ENCODE results near the gene ZC3H7A. TPM values are rescaled to one million over a fixed set of nuclear protein-coding genes. Genes with fewer than 3 reads are reported as not detected.

The ZC3H7A gene
- total RNA-seq, 1 experiment from 2014 or later = 45.9 TPM

DNA sequence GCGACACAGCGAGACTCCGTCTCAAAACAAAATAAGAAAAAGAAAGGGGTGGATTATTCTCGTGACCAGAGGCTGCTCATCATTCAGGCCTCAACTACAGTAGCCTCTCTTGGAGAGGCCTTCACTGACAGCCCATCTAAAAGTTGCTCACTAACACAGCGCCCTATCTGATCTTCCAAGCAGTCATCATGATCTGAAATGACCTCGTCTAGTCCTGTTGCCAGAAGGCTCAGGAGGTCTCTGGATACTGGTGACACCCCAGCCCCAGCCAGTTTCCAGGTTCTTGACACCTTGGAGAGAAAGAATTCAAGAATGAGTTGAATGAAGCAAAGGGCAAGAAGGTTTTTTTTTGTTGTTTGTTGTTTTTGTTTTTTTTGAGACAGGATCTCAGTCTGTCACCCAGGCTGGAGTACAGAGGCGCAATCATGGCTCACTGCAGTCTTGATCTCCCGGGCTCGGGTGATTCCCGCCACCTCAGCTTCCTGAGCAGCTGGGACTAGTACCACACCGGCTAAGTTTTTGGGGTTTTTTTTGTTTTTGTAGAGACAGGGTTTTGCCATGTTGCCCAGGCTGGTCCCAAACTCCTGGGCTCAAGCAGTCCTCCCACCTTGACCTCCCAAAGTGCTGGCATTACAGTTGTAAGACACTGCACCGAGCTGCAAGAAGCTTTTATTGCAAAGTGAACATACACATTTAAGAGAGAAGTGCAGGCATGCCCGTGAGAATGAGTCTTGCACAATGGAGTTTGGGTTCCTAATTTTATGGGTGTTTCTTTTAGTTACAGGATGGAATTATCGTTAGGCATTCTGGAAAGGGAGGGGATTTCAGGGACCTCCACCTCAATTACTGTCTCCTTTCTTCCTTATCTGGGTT lies 2.7 kb upstream of the ZC3H7A start:
- no peaks in the 10 kb centered on the region for H3K27me3 Mint-ChIP-seq (ENCODE audit: low read depth)
- POLR2A ChIA-PET = no interaction called here
- ATAC-seq = no peak
- CTCF ChIA-PET = interaction anchor here (3.5 kb wide), 1 partner anchor 22 kb away, joined by 15 read pairs; no protein-coding TSS in a partner anchor
- peaks cover 33% of the 10 kb centered on the region for H3K4me1 Mint-ChIP-seq
- DNase-seq (ENCODE audit: low spot score) = no peak
- no peaks in the 10 kb centered on the region for H3K9me3 Mint-ChIP-seq
- H3K4me3 Mint-ChIP-seq = peak overlapping the region; percentile 8
- peak overlapping the region; percentile 62 for H3K27ac Mint-ChIP-seq
- H3K36me3 Mint-ChIP-seq = peaks cover 5% of the 10 kb centered on the region; the same call in 1 of the 2 replicates
- TF ChIP-seq AR (CRISPR knock-in tag; IDR thresholded peaks at IDR 0.05) (no peak), MLX (CRISPR knock-in tag; IDR thresholded peaks at IDR 0.05) (no peak), KAT7 (CRISPR knock-in tag; IDR thresholded peaks at IDR 0.05; ENCODE audit: borderline replicate concordance) (no peak), NFE2L1 (CRISPR knock-in tag; IDR thresholded peaks at IDR 0.05) (no peak), GRHL2 (CRISPR knock-in tag; IDR thresholded peaks at IDR 0.05; ENCODE audit: insufficient replicate concordance, severe bottlenecking) (no peak), JAZF1 (CRISPR knock-in tag; IDR thresholded peaks at IDR 0.05) (no peak), SMAD3 (CRISPR knock-in tag; IDR thresholded peaks at IDR 0.05; ENCODE audit: borderline replicate concordance) (no peak), EMX1 (CRISPR knock-in tag; IDR thresholded peaks at IDR 0.05) (no peak), RORB (CRISPR knock-in tag; IDR thresholded peaks at IDR 0.05) (no peak), TP53 (CRISPR knock-in tag; IDR thresholded peaks at IDR 0.05) (no peak), IRF2 (CRISPR knock-in tag; IDR thresholded peaks at IDR 0.05; ENCODE audit: borderline replicate concordance, low read depth) (no peak), RELA (CRISPR knock-in tag; IDR thresholded peaks at IDR 0.05; ENCODE audit: borderline replicate concordance) (no peak), STAT6 (CRISPR knock-in tag; conservative IDR thresholded peaks at IDR 0.05; ENCODE audit: low read depth) (no peak), OVOL2 (CRISPR knock-in tag; IDR thresholded peaks at IDR 0.05; ENCODE audit: borderline replicate concordance) (no peak), JUN (CRISPR knock-in tag; IDR thresholded peaks at IDR 0.05) (no peak), ELF4 (CRISPR knock-in tag; IDR thresholded peaks at IDR 0.05; ENCODE audit: low read depth) (no peak), ZNF281 (CRISPR knock-in tag; IDR thresholded peaks at IDR 0.05) (no peak), ZNF396 (CRISPR knock-in tag; IDR thresholded peaks at IDR 0.05; ENCODE audit: borderline replicate concordance) (no peak), NR3C1 (CRISPR knock-in tag; conservative IDR thresholded peaks at IDR 0.05; ENCODE audit: low read depth) (no peak)
- TF ChIP-seq, protein P1, sequence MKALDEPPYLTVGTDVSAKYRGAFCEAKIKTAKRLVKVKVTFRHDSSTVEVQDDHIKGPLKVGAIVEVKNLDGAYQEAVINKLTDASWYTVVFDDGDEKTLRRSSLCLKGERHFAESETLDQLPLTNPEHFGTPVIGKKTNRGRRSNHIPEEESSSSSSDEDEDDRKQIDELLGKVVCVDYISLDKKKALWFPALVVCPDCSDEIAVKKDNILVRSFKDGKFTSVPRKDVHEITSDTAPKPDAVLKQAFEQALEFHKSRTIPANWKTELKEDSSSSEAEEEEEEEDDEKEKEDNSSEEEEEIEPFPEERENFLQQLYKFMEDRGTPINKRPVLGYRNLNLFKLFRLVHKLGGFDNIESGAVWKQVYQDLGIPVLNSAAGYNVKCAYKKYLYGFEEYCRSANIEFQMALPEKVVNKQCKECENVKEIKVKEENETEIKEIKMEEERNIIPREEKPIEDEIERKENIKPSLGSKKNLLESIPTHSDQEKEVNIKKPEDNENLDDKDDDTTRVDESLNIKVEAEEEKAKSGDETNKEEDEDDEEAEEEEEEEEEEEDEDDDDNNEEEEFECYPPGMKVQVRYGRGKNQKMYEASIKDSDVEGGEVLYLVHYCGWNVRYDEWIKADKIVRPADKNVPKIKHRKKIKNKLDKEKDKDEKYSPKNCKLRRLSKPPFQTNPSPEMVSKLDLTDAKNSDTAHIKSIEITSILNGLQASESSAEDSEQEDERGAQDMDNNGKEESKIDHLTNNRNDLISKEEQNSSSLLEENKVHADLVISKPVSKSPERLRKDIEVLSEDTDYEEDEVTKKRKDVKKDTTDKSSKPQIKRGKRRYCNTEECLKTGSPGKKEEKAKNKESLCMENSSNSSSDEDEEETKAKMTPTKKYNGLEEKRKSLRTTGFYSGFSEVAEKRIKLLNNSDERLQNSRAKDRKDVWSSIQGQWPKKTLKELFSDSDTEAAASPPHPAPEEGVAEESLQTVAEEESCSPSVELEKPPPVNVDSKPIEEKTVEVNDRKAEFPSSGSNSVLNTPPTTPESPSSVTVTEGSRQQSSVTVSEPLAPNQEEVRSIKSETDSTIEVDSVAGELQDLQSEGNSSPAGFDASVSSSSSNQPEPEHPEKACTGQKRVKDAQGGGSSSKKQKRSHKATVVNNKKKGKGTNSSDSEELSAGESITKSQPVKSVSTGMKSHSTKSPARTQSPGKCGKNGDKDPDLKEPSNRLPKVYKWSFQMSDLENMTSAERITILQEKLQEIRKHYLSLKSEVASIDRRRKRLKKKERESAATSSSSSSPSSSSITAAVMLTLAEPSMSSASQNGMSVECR (CRISPR knock-in tag; IDR thresholded peaks at IDR 0.05; ENCODE audit: borderline replicate concordance) = no peak
